ENCODE data around the gene SERPINB7.

Gene SERPINB7

GRCh38 chr18:63787673-63788072 is 12.5 kb downstream of the SERPINB7 start:
- no peak for DNase-seq (ENCODE audit: low spot score)

GRCh38 chr18:63788447-63789096 is 13.4 kb downstream of the SERPINB7 start:
- DNase-seq (ENCODE audit: low spot score) = no peak

DNA sequence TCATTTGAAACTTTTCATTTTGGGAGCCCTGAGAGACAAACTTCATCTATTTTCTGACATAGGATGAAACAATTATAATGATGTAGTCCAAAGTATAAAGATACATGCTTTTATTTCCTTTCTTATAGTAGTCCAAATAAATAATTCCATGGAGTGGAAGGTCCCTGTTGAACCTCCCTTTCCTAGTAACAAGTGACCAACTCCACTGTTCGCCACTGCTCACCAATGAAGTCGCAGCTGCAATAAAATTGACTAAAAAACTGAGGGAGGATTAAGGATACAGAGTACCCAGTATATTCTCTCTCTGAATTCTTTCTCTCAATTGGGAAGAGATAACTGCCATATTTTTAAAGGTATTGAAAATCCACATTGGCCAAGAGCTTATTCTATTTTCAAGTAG is 14.1 kb downstream of the SERPINB7 start:
- no peak for DNase-seq (ENCODE audit: low spot score)

DNA sequence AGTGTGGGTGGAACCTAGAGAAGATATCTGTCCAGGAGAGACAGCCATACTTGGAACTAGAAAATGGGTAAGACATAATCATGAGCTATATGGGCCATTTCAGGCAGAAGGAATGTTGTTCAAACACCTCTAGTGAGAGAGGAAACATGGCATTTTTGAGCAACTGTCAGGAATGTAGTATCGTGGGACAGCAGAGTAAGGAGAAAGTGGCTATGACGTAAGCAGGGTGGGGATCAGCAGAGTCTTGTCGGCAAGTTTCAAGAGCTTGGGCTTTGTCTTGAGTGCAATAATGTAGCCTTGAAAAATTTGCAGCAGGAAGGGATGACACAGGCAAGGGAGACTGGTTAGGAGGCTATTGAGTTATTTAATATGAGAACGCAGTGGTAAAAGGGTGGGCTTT is 20.4 kb downstream of the SERPINB7 start:
- no peak for DNase-seq (ENCODE audit: low spot score)

DNA sequence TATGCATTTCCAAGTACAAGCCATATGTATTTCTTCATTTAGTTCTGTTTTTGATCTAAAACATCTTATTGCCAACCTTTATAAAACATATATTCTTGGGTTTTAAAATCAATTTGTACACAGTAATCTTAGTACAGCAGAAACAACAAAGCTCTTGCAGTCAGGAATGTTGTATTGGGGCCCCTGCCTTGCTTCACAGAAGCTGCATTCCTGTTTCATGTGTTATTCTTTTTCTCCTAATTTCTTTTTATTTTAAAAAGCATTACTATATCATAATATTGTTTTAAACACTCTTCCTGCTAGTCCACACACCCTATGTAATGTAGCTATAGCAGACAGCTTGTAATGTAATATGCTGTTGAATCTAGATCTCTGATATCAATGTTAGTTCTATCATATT is 24.0 kb downstream of the SERPINB7 start:
- DNase-seq (ENCODE audit: low spot score) = no peak

DNA sequence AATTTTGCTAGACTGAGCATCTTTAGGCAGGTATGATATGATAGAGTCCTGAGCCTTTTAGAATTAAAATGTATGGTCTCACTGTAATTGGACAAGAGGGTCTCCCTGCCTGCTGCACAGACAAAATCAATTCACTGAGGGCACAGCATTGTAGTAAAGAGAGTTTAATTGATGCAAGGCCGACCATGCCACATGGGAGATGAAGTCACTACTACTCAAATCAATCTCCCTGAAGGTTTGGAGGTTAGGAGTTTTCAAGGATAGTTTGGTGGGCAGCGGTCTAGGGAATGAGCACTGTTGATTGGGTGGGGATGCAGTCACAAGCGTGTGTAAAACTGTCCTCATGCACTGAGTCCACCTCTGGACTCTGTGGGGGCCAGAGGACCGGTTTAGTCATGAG is 26.1 kb downstream of the SERPINB7 start:
- DNase-seq (ENCODE audit: low spot score) = no peak

- DNase-seq (ENCODE audit: low spot score) = no peak
These were observed 32.9 kb downstream of the SERPINB7 start for GRCh38 chr18:63808125-63808524.

DNA sequence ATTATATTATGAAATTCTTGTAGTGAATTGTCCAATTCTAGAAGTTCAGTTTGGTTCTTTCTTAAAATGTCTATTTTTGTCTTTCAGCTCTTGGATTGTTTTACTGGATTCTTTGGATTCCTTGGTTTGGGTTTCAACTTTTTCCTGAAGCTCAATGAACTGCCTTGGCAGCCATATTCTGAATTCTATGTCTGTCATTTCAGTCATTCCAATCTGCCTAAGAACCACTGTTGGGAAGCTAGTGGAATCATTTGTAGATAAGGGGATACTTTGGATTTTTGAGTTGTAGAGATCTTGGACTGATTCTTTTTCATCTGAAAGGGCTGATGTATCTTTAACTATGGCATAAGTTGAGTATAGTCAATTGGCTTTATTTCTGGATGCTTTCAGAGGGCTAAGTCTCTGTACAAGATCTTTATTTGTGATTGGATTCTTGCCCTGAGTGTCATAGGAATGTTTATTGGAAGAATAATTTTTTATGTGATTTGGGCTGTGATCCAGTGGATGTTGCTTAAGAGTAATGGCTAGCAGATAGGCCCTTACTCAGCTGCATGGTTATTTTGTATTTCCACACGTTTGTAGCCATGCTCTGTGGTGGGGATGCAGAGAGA is 42.3 kb downstream of the SERPINB7 start:
- DNase-seq (ENCODE audit: low spot score) = no peak

- no peak for DNase-seq (ENCODE audit: low spot score)
These were observed 43.0 kb downstream of the SERPINB7 start for GRCh38 chr18:63818212-63818611.

- DNase-seq (ENCODE audit: low spot score) = no peak
These were observed 44.6 kb downstream of the SERPINB7 start for GRCh38 chr18:63819786-63820185.

- no peak for DNase-seq (ENCODE audit: low spot score)
These were observed 45.5 kb downstream of the SERPINB7 start for GRCh38 chr18:63820694-63821093.

DNA sequence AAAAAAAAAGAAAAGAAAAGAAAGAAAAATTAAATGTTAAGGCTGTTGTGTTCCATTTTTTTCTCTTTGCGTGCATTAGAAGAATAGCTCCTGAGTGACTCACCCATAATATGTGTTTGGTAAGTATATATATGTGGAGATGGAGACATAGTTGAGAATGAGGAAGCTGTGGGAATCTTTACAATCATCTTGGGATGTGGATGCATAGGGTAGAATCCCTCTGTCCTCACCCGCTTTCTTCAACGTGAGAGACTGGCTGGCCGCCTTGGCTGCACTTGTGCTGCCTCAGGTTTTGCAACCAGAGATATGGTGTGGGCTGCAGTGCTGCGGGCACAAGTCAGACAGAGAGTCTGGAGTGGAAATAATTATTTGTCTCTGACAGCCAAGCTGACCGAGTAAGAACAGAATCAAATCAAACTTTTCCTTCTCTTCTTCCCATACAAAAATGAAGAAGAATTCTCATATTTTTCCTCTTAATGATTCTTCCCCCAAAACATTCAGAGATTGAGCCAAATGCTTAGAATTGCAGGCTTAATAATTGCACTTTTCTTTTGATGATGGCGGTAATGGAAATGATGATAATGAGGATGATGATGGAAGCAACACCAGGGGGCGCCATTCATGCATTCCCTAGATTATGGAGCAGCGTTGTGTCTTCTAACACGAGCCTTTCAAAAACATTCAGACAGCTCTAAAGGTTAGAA is 48.5 kb downstream of the SERPINB7 start:
- DNase-seq (ENCODE audit: low spot score) = no peak

GRCh38 chr18:63824220-63824525 is 49.0 kb downstream of the SERPINB7 start:
- DNase-seq (ENCODE audit: low spot score) = no peak

- no peak for DNase-seq (ENCODE audit: low spot score)
These were observed 52.9 kb downstream of the SERPINB7 start for GRCh38 chr18:63828120-63828519.

GRCh38 chr18:63828656-63829055 is 53.4 kb downstream of the SERPINB7 start:
- DNase-seq (ENCODE audit: low spot score) = no peak

GRCh38 chr18:63829886-63830285 is 54.7 kb downstream of the SERPINB7 start:
- no peak for DNase-seq (ENCODE audit: low spot score)

GRCh38 chr18:63831080-63831788 is 56.0 kb downstream of the SERPINB7 start:
- DNase-seq (ENCODE audit: low spot score) = no peak

DNA sequence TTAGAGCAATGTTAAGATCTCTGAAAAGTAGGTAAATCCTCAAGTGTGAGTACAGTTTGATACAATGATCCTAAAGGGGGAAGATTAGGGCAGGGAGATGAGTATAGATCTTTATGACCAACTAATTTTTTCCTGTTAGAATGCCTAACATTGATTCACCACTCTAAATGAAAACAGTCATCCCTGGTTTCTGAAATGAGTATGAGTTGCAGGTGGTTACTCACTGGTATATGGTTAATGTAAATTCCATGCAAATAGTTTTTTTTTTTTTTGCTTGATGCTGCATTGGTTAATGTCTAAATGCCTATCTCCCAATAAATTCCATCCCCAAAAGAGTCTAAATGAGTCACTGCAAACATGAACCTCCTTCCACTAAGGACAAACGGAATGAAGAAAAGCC is 57.3 kb downstream of the SERPINB7 start:
- no peak for DNase-seq (ENCODE audit: low spot score)

DNA sequence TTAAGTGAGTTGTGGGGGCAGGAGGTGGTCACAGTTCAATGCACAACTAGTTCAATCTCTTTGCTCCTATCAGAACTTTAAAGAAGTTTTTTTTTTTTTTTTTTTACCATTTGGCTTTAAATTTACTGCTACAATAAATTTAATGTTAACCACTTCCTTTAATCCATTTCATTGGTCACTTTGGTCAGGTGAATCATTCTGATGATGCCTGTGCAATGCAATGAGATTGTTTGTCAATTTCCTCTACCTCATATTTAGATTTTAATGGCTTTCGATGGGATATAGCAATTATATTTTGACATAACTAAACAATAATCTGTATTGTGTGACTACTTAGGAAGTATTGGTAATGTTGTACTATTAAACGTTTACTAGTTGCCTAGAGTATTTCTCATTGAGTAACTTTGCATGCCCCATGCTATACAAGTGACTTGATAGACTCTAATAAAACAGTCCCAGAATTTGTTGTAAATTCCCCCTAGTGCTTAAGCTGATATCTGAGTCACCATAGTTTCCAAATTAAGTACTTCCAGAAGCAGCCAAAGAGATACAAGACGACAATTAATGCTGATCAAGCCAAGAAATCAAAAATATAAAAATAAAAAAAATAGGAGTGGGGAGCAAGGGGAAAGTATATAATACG is 59.4 kb downstream of the SERPINB7 start:
- no peak for DNase-seq (ENCODE audit: low spot score)

GRCh38 chr18:63836456-63836855 is 61.2 kb downstream of the SERPINB7 start:
- no peak for DNase-seq (ENCODE audit: low spot score)

DNA sequence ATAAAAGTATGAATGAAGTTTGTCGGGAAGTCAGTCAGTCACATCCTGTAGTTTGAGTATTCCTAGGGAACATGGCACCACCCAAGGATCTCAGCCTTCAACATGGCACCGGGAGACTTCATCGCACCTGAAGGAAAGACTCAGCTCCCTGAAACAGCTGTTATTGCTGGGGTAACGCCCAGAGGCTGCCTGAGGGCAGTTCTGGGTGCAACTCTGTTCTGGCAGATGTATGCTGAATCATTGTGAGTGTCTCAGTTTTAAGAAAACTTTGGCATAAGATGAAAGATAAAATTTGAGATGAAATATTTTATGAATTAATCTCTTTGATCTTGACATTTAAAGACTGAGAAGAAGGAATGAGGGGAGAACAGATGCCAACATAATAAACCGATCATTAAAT is 62.4 kb downstream of the SERPINB7 start:
- DNase-seq (ENCODE audit: low spot score) = no peak

DNA sequence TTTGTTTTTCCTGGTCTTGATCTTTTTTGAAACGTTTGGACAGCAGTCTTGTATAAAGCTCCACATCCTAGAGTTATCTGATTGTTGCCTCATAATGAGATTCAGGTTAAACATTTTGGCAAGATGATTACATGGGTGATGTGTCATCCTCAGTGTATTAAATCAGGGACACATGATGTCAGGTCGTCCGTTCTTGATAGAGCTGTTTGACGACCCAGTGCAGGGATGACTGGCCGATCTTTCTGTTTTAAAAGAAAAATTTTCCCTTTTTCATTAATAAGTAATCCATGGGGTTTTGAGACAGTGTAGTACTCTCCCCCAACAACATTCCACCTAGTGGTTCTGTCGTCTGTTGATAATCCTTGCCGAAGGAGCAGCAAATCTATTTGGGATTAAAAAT is 67.8 kb downstream of the SERPINB7 start:
- no peak for DNase-seq (ENCODE audit: low spot score)

All from SK-N-DZ (cell line).